A673 (cell line): ENCODE results near the gene MFSD6. TPM values are rescaled to one million over a fixed set of nuclear protein-coding genes. Genes with fewer than 3 reads are reported as not detected.

Experiments used
- BruUV-seq: library from RNA; stranded (reverse); fragments of 400-500 nt; replicated peaks from 2 replicates; lab custom pipeline; 2021; lab: Mats Ljungman, UMichigan
- CTCF ChIA-PET: fragments of 300-600 bp; sonication (Branson Sonifier 250); formaldehyde crosslinking; loops from one replicate; lab custom pipeline; 2022; ENCODE audit warnings: antibody characterized with exemption; lab: Charles Lee
- POLR2A ChIA-PET: fragments of 300-600 bp; sonication (Branson Sonifier 250); formaldehyde crosslinking; loops from one replicate; lab custom pipeline; 2022; ENCODE audit warnings: antibody characterized with exemption; ENCODE audit not compliant: low non-redundant PET; lab: Charles Lee
- DNase-seq: peaks from one replicate; pipeline ENCODE4 v3.0.0-alpha.2; 2015; ENCODE audit warnings: low spot score
- H3K27ac ChIP-seq: fragments of 200-600 bp; sonication (generic); 2 replicates; pipeline ENCODE4 v1.5.1; 2016; ENCODE audit warnings: mixed run types, low read depth, mild to moderate bottlenecking, mixed read lengths, antibody characterized with exemption, low read length; ENCODE audit not compliant: poor library complexity, severe bottlenecking
- H3K27me3 ChIP-seq: fragments of 200-600 bp; sonication (generic); replicated peaks from 2 replicates; pipeline ENCODE4 v1.6.1; 2017; ENCODE audit warnings: mixed run types, low read depth, mild to moderate bottlenecking, mixed read lengths, antibody characterized with exemption, low read length; ENCODE audit not compliant: insufficient read depth, poor library complexity
- H3K36me3 ChIP-seq: fragments of 200-600 bp; sonication (generic); 2 replicates; pipeline ENCODE4 v1.6.1; 2016; ENCODE audit warnings: mixed run types, mild to moderate bottlenecking, mixed read lengths, antibody characterized with exemption, low read length; ENCODE audit not compliant: insufficient read depth, poor library complexity, severe bottlenecking
- H3K4me1 ChIP-seq: fragments of 200-600 bp; sonication (generic); 2 replicates; pipeline ENCODE4 v1.6.1; 2017; ENCODE audit warnings: mixed run types, mild to moderate bottlenecking, mixed read lengths, antibody characterized with exemption, low read length; ENCODE audit not compliant: insufficient read depth, poor library complexity, severe bottlenecking
- H3K4me3 ChIP-seq: fragments of 200-600 bp; sonication (generic); 2 replicates; pipeline ENCODE4 v1.5.1; 2016; ENCODE audit warnings: low read depth, mixed run types, mild to moderate bottlenecking, mixed read lengths, low read length; ENCODE audit not compliant: poor library complexity, severe bottlenecking
- H3K9me3 ChIP-seq: fragments of 200-600 bp; sonication (generic); 2 replicates; pipeline ENCODE4 v1.6.1; 2016; ENCODE audit warnings: mixed run types, low read depth, mild to moderate bottlenecking, mixed read lengths, antibody characterized with exemption, low read length; ENCODE audit not compliant: poor library complexity, severe bottlenecking
- CTCF ChIP-seq: fragments of 300-800, 200-600 bp; sonication (generic); conservative IDR thresholded peaks from 2 replicates; pipeline ENCODE4 v1.5.1; 2017; ENCODE audit warnings: low read depth, mild to moderate bottlenecking, antibody characterized with exemption, low read length, moderate library complexity, mixed read lengths
- EZH2 ChIP-seq: fragments of 200-600 bp; sonication (generic); IDR thresholded peaks from 2 replicates; pipeline ENCODE4 v1.6.1; 2017; ENCODE audit warnings: borderline replicate concordance, low read depth, mild to moderate bottlenecking, mixed read lengths, antibody characterized with exemption, low read length; ENCODE audit not compliant: poor library complexity, severe bottlenecking
- intact Hi-C: fragments of 100-400 bp; cut with micrococcal nuclease; formaldehyde crosslinking; loops from one replicate; pipeline ENCODE4 v1.10.0; 2022; ENCODE audit not compliant: unreplicated experiment
- total RNA-seq: library from RNA; stranded (reverse); gene quantifications from 2 replicates; pipeline ENCODE4 v1.2.3, GENCODE V29; 2021

MFSD6 gene
- total RNA-seq, 1 experiment from 2014 or later = 8.4 TPM

DNA sequence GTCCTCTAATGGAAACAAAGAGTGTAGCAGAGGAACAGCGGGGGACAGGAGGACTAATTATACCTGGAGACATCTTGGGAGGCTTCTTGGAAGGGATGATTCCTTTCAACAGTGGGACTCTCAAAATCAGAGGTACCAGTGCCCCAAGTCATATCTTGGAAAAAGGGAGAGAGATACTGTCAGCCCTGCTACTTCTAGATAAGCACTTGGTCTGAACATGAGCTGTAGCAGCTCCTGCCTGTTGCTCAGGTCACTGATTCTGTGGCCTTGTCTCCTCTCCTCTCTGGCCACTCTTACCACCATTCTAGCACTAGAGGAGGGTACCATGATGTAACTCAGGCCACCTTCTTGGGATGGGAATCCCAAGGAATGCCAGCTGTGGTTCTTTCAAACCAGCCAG, 54.5 kb downstream of the MFSD6 start:
- TF ChIP-seq CTCF = no peak
- TF ChIP-seq EZH2 = no peak

DNA sequence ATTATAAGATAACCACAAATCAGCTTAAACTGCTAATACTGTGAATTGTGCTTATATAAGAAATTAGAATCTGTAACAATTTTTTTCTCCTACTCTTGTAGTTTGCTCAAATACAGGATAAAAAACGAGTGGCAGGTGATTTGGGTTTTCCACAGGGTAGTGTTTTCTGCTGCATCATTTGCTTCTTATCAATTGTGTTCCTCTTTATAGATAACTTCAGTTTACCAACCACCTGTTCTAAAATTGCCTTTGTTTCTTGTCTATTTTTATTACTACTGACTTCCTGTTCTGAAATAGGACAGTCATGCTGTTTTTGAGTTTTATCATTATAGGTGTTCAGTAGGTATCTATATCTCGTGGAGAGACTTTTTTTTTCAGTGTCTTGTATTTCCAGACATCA, 56.9 kb downstream of the MFSD6 start:
- ChIA-PET POLR2A (no interaction called here), CTCF (no interaction called here)
- peaks cover 36% of the 10 kb centered on the region for H3K4me1 ChIP-seq
- H3K27ac ChIP-seq = no peak overlapping the region
- H3K4me3 ChIP-seq = no peak overlapping the region
- BruUV-seq = no TSS peak
- TF ChIP-seq CTCF (no peak), EZH2 (no peak)
- H3K27me3 ChIP-seq = no peaks in the 10 kb centered on the region
- no peak for DNase-seq
- intact Hi-C loops = no loop called here
- H3K36me3 ChIP-seq = no peaks in the 10 kb centered on the region
- no peaks in the 10 kb centered on the region for H3K9me3 ChIP-seq

More for the DNA sequence above, 54.5 kb downstream of the MFSD6 start:
- Histone ChIP-seq H3K36me3 (no peaks in the 10 kb centered on the region), H3K9me3 (no peaks in the 10 kb centered on the region), H3K27me3 (no peaks in the 10 kb centered on the region), H3K4me1 (peaks cover 15% of the 10 kb centered on the region), H3K27ac (no peak overlapping the region), H3K4me3 (no peak overlapping the region)
- intact Hi-C loops = no loop called here
- no TSS peak for BruUV-seq
- POLR2A ChIA-PET = no interaction called here
- CTCF ChIA-PET = no interaction called here
- no peak for DNase-seq

DNA sequence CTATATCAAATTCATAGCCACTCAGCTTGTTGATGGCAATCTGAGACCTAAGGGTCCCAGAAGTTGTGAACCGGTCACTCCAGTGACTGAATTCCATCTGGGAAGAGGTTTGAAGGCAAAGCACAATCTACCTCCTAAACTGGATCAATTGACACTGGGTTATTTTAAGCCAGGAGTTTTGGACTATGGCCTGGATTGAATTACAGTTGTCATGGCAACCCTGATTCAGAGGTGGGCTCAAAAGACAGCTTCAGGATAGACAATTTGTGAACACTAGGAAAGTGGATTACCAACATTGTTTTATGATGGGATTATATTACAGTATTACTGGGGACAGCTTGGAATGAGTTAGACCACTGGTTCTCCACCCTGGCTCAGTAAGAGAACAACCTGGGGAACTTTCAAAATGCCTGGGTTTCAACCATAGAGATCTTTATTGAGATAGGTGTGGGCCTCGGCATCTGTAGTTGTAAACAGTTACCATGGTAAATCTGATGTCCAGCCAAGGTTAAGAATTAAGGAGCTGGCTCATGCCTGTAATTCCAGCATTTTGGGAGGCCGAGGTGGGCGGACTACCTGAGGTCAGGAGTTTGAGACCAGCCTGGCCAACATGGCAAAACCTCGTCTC, 58.8 kb downstream of the MFSD6 start:
- ChIA-PET POLR2A (no interaction called here), CTCF (no interaction called here)
- peak; percentile 25 for DNase-seq
- TF ChIP-seq CTCF (no peak), EZH2 (no peak)
- intact Hi-C loops = no loop called here
- Histone ChIP-seq H3K27ac (no peak overlapping the region), H3K27me3 (no peaks in the 10 kb centered on the region), H3K36me3 (no peaks in the 10 kb centered on the region), H3K4me1 (peaks cover 40% of the 10 kb centered on the region), H3K9me3 (no peaks in the 10 kb centered on the region), H3K4me3 (no peak overlapping the region)
- no TSS peak for BruUV-seq
